Choroid plexus epithelial cell (primary cell): Measurements from ENCODE around the gene PLSCR3.
A peak's percentile ranks its signal among the peaks of the same experiment; 100 is the strongest.

Source experiments
- DNase-seq: peaks from one replicate; pipeline ENCODE4 v3.0.0-alpha.2; 2010; ENCODE audit warnings: low read depth
- H3K4me3 ChIP-seq: 2 replicates; pipeline ENCODE4 v1.5.1; 2011; ENCODE audit warnings: low read depth, mild to moderate bottlenecking, control low read depth, low read length, moderate library complexity
- TF ChIP-seq, protein P1 (sequence below): conservative IDR thresholded peaks from 2 replicates; pipeline ENCODE4 v1.5.1; 2011; ENCODE audit warnings: low read depth, mild to moderate bottlenecking, control low read depth, inconsistent platforms, low read length, moderate library complexity

The PLSCR3 gene

DNA sequence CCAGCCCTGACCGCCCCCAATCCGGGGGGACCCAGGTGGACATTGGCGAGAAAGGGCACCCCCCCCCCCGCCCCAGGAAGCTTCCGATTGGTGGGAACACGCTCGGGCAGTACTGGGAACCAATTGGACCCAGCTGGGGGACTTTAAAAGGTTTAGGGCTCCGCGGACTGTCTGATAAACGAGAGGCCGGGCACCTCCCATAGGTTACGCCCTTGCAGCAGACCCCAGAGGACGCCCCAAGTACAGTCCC lies 9.3 kb upstream of the PLSCR3 start:
- peak overlapping the region; percentile 69 for H3K4me3 ChIP-seq
- TF ChIP-seq, protein P1, sequence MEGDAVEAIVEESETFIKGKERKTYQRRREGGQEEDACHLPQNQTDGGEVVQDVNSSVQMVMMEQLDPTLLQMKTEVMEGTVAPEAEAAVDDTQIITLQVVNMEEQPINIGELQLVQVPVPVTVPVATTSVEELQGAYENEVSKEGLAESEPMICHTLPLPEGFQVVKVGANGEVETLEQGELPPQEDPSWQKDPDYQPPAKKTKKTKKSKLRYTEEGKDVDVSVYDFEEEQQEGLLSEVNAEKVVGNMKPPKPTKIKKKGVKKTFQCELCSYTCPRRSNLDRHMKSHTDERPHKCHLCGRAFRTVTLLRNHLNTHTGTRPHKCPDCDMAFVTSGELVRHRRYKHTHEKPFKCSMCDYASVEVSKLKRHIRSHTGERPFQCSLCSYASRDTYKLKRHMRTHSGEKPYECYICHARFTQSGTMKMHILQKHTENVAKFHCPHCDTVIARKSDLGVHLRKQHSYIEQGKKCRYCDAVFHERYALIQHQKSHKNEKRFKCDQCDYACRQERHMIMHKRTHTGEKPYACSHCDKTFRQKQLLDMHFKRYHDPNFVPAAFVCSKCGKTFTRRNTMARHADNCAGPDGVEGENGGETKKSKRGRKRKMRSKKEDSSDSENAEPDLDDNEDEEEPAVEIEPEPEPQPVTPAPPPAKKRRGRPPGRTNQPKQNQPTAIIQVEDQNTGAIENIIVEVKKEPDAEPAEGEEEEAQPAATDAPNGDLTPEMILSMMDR = no peak
- DNase-seq = no peak

DNA sequence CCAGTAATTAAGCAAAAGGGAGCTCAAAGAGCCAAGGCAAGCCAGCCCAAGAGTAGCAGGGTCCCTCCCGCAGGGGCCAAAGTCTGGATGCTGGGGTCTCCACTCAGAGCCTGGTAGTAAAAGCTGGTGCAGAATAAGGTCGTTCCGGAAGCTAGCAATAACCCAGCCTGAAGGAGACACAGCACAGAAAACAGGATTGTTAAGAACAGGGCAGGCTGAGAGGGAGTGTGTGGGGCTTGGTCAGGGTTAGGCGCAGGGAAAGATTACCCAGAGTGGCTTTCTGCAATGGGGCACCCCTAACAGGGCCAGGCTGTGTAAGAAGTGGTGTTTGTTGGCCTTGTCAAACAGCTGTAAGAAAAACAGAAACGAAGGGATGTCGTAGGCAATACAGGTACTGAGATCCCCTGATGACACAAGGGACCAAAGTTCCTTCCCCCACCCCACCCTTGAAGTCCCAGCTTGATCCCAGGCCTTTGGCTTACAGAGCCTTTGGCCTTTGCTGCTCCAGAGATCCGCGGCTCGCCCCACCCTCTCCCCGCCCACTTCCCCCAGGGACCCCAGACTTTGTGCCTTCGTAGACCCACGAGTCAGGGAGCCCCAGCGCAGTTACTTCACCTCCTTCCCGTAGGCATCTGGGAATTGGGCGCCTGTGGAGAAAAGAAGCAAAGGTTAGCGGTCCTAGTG lies 8.9 kb upstream of the PLSCR3 start:
- H3K4me3 ChIP-seq = peak overlapping the region; percentile 69
- TF ChIP-seq, protein P1 = no peak
- DNase-seq = peak; percentile 13

DNA sequence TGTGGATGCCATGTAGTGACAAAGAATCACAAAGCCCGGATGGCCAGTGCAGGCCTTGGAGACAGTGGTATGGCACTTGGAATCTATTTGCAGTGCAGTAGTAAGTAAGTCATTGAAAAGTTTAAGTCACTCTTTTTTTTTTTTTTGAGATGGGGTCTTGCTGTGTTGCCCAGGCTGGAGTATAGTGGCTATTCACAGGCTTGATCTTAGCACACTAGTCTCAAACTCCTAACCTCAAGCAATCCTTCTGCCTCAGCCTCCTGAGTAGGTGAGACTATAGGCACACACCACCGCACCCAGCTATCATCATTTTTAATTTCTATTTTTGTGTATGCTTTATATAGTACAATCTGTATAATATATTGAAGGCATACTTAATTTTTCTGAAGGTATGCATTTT lies 4.3 kb upstream of the PLSCR3 start:
- TF ChIP-seq, protein P1 = no peak

DNA sequence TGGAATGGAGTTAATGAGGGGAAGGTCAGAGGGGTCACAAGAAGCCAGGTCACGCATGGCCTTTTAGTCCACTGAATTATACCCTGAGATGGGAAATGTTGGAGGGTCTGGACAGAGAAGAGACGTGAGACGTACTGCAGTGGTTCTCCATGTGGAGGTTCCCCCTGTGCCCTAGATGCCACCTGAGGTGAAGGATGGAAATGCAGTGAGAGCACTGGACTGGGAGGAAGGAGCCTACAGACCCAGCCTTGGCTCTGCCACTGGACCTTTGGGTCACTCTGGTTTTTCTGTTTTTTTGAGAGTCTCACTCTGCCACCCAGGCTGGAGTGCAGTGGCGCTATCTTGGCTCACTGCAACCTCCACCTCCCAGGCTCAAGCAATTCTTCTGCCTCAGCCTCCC lies 1.8 kb upstream of the PLSCR3 start:
- no peak overlapping the region for H3K4me3 ChIP-seq
- no peak for DNase-seq
- TF ChIP-seq, protein P1 = no peak

More for the DNA sequence above, 4.3 kb upstream of the PLSCR3 start:
- H3K4me3 ChIP-seq = no peak overlapping the region
- DNase-seq = no peak

DNA sequence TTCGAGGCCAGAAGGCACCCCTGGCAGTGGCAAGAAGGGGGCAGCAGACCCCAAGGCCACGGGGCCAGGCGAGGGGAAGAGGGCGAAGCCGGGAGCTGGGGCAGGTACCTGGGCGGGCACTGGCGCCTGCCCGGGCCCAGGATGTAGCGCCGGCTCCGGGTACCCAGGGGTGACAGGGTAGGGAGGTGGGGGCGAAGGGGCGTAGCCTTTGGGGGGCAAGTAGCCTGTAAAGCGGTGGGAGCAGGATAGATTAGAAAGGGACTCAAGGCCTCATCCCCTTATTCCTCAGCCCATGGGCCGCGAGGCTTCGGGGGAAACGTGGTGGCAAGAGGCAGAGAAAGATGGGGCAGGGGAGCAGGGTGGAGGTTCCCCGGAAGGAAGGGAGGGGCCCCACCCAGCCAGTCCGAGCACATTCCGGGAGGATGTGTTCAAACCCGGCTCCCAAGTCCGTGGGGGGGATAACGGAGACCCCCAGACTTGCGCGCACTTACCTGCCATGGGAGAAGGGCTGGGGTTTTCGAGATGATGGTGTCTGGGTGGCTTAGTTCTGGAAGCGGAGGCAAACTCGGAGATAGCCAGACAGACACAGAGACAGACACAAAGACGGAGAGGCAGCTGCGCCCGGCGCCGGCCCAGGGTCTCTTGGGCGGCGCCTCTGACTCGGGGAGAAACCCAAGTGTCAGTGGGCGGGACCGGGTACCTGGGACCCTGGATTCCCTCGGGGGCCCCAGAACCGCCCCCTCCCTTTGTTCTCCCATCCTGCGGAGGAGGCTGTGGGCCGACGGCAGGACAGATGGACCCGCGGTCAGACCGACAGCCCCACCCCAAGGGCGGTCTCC lies 493 bp downstream of the PLSCR3 start:
- TF ChIP-seq, protein P1 = peak; percentile 15
- H3K4me3 ChIP-seq = peak overlapping the region; percentile 85
- peak; percentile 25 for DNase-seq

DNA sequence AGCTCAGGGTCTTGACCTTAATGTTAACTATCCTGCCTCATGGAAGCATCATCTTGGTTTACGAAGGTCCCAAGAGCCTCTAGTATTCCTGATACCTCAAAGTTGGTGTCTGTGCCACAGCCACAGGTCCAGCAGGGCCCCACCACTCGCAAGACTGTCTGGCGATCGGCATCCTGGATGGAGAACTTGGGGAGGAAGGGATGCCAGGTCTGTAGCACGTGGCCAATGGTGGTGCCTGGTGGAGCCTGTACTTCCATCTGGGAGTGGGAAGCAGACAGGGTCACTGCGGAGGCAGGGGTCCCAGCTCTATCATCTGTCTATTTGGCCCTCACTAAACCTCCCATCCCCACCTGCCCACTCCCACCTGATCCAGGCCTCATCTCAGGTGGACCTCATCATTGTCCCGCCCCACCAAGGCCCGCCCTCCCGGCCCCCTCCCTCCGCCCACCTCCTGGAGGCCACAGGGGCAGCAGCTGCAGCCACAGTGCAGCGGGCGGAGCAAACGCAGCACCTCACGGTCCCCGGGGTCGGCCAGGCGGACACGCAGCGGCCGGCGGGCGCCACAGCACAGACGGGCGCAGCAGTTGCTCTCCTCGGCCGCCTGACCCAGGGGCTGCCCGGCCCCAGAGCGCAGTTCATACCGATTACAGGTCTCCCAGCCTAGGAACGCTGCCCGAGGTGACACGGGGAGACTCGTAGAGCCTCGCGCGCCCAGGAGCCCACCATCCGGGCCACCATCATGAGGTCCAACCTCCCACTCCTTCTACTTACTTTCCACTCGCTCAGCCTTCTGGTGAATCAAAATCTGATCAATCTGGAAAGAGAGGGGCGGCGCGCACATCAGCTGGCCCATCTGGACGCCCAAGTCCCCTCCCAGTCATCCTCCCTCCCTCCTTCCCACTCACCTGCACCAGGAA lies 1.4 kb downstream of the PLSCR3 start:
- peak overlapping the region; percentile 85 for H3K4me3 ChIP-seq
- DNase-seq = no peak
- TF ChIP-seq, protein P1 = no peak
